Measurements from ENCODE around the gene PTPN14. TPM values are rescaled to one million over a fixed set of nuclear protein-coding genes. Genes with fewer than 3 reads are reported as not detected.

Gene PTPN14
- total and polyA plus RNA-seq, 2 of the 8 experiments (the other 6 are each of a cell fraction or from before 2014, with no cell fraction given) = 14.4 to 93.6 TPM

- no peak overlapping the region for H3K4ac ChIP-seq (replicated peaks; ENCODE audit: insufficient read length, low read depth, low read length)
- H2BK5ac ChIP-seq (ENCODE audit: low read depth, low read length) = no peak overlapping the region
- DNase-seq (ENCODE audit: low read depth in 1 of 2, low spot score in 2 of 2) = peak; percentile 75 to 87
- POLR2A ChIA-PET (ENCODE audit: partially characterized antibody) = interaction anchor here (2.0 kb wide), 1 partner anchor 12 kb away, joined by 9 read pairs; no protein-coding TSS in a partner anchor
- 0 out of 2 replicates have a peak overlapping the region, but pooled peaks have one; percentile 18 for H4K8ac ChIP-seq (ENCODE audit: extremely low read depth, insufficient read depth, low read length)
- peaks cover 0 to 1% of the 10 kb centered on the region in 2 experiments for H4K20me1 ChIP-seq (replicated peaks in 1 of 2; ENCODE audit: control insufficient read depth in 1 of 2, insufficient read depth in 2 of 2, low read length in 2 of 2)
- H3K9me3 ChIP-seq (ENCODE audit: insufficient read depth in 2 of 2, low read depth in 1 of 2, low read length in 1 of 2) = no peaks in the 10 kb centered on the region
- H3K4me1 ChIP-seq (replicated peaks in 1 of 4; ENCODE audit: control insufficient read depth in 3 of 4, insufficient read depth in 4 of 4, low read length in 3 of 4) = no peaks in the 10 kb centered on the region; a peak in 2 of 7 replicates
- no peak overlapping the region for H3K23ac ChIP-seq (ENCODE audit: insufficient read length)
- H2AK5ac ChIP-seq (ENCODE audit: low read depth, low read length) = peak overlapping the region; percentile 58; the same call in 1 of the 2 replicates
- H3K14ac ChIP-seq (ENCODE audit: insufficient read length) = no peak overlapping the region
- H2BK12ac ChIP-seq (ENCODE audit: low read depth, low read length) = no peak overlapping the region; the same call in 1 of the 2 replicates
- no peaks in the 10 kb centered on the region for H3K36me3 ChIP-seq (ENCODE audit: control insufficient read depth in 2 of 4, insufficient read depth in 4 of 4, low read length in 3 of 4)
- no peaks in the 10 kb centered on the region for H3K79me2 ChIP-seq (ENCODE audit: control insufficient read depth in 1 of 2, insufficient read depth in 2 of 2, low read length in 2 of 2)
- no peak overlapping the region for H3K56ac ChIP-seq (replicated peaks; ENCODE audit: insufficient read length, low read depth, low read length)
- H3K9ac ChIP-seq (replicated peaks in 1 of 4; ENCODE audit: extremely low read depth in 1 of 4, low read depth in 3 of 4, low read length in 3 of 4) = no peak overlapping the region
- H2AFZ ChIP-seq (ENCODE audit: low read length) = no peak overlapping the region
- WGBS, 2 experiments (ENCODE audit: extremely low coverage in 1 of 2, insufficient coverage in 1 of 2, insufficient read length in 1 of 2, insufficient replicate concordance in 2 of 2, low coverage in 1 of 2, low lambda C conversion rate in 2 of 2, missing lambda C conversion rate in 1 of 2) = 65% methylated on average over 11 of the region's 11 CpGs; no CpG with 5 or more reads in 1 of the 2 experiments
- no peak overlapping the region for H3K4me3 ChIP-seq (ENCODE audit: extremely low read depth in 1 of 4, insufficient read depth in 2 of 4, low read depth in 3 of 4, low read length in 4 of 4)
- H3K27ac ChIP-seq (ENCODE audit: low read depth, low read length) = no peak overlapping the region
- CTCF ChIA-PET (ENCODE audit: partially characterized antibody) = interaction anchor here (0.8 to 19.1 kb wide), 47 partner anchors 12 to 1087 kb away, joined by 3 to 610 read pairs (median 5); partner anchors contain the start of gene SMYD2
- no peak overlapping the region for H4K91ac ChIP-seq (replicated peaks; ENCODE audit: insufficient read length, low read length)
- no peaks in the 10 kb centered on the region for H3K79me1 ChIP-seq (ENCODE audit: low read depth, low read length)
- 0 out of 2 replicates have a peak overlapping the region, but pooled peaks have one; percentile 33 for H2BK15ac ChIP-seq (ENCODE audit: low read length)
- H4K5ac ChIP-seq (ENCODE audit: insufficient read length, low read depth, low read length) = no peak overlapping the region
- H3K4me2 ChIP-seq (ENCODE audit: insufficient read depth in 1 of 2, low read depth in 2 of 2, low read length in 2 of 2) = no peak overlapping the region
- H2BK20ac ChIP-seq (ENCODE audit: low read length) = no peak overlapping the region
- no peaks in the 10 kb centered on the region for H3K23me2 ChIP-seq (ENCODE audit: low read depth, low read length)
- H3K27me3 ChIP-seq (replicated peaks in 1 of 4; ENCODE audit: control insufficient read depth in 3 of 4, extremely low read depth in 1 of 4, insufficient read depth in 3 of 4, low read length in 3 of 4) = no peaks in the 10 kb centered on the region
- no peak overlapping the region for H3K18ac ChIP-seq (ENCODE audit: extremely low read depth, low read length)
- FAIRE-seq = peak; percentile 69
- no peak overlapping the region for H2BK120ac ChIP-seq (replicated peaks; ENCODE audit: low read depth, low read length)
- TF ChIP-seq ASH2L (IDR thresholded peaks at IDR 0.05; ENCODE audit: low read length) = no peak
- peak; percentile 44; the same call in 1 of the 2 replicates for TF ChIP-seq YY1 (IDR thresholded peaks at IDR 0.05; ENCODE audit: low read depth, low read length)
- TF ChIP-seq RFX5 (IDR thresholded peaks at IDR 0.05; ENCODE audit: borderline replicate concordance, low read depth, low read length) = no peak
- TF ChIP-seq EP300 (IDR thresholded peaks at IDR 0.05; ENCODE audit: borderline replicate concordance in 1 of 2, low read depth in 2 of 2, low read length in 2 of 2) = peak in 1 of 2 experiments; percentile 8; a peak in 1 of 3 replicates
- no peak for TF ChIP-seq TEAD4 (IDR thresholded peaks at IDR 0.05; ENCODE audit: low read depth, low read length)
- TF ChIP-seq TBP (IDR thresholded peaks at IDR 0.05; ENCODE audit: low read depth, low read length) = no peak
- peak; percentile 91 to 97 (median 96) for TF ChIP-seq CTCF (IDR thresholded peaks at IDR 0.05; ENCODE audit: control extremely low read depth in 1 of 3, insufficient read depth in 1 of 3, low read depth in 1 of 3, low read length in 3 of 3)
- TF ChIP-seq ZNF274 (IDR thresholded peaks at IDR 0.05; ENCODE audit: borderline replicate concordance, extremely low read depth, low read length) = no peak
- TF ChIP-seq SAP30 (IDR thresholded peaks at IDR 0.05; ENCODE audit: insufficient read depth, insufficient replicate concordance, low read length) = no peak
Measured at GRCh38 chr1:214328770-214329469, 222.5 kb downstream of the PTPN14 start.
